HG03280 (cell line): ENCODE measurements around the gene KHDC1L.
"Not testable (repeated sequence)": the region's sequence is repeated elsewhere in the genome, so short reads cannot be mapped to it uniquely, and the experiment has no call there.

Source experiments
- ATAC-seq: cut with Tn5 transposase; IDR thresholded peaks from one replicate; pipeline ENCODE4 v1.9.1; 2021; ENCODE audit warnings: mild to moderate bottlenecking, moderate library complexity; ENCODE audit not compliant: unreplicated experiment

KHDC1L gene

DNA sequence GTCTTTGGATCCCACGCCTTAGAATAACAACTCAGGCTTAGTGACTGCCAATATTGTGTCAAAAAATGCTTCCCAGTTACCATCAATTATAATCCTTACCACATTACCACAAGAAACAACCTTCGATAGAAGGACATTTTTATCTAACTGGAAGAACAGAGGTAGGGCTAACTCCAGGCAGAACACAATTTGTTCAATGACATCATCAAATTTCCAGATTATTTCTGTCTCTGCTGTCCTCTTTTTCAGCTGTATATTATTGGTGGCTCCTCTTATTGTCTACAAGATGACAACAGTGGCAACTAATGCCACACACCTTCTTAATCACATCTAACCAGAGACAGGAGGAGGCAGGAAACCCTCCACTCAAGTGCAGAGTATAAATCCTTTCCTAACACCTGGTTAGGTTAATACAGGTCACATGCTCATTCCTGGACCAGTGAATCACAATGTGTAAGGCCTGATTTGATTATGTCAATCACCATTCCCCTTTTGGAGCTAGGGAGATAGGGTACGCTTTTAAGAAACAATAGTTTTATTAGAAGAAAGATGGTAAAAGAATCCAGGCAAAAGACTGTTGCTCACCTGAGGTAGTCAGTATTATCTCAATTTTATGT lies 18.0 kb downstream of the KHDC1L start:
- ATAC-seq: no peak

DNA sequence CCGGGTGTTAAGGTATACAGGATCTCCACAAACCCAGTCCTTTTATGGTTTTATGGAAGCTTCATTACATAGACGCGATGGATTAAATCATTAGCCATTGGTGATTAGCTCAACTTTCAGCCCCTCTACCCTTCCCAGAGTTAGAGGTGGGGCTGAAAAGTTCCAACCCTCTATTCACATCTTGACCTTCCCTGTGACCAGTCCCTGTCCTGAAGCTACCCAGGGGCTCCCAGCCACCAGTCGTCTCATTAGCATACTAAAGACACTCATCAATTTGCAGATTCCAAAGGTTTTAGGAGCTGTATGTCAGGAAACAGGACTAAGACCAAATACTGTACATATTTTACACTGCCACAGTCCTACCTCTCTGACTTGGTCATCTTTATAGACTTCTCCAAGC lies 21.0 kb downstream of the KHDC1L start:
- ATAC-seq: no peak

DNA sequence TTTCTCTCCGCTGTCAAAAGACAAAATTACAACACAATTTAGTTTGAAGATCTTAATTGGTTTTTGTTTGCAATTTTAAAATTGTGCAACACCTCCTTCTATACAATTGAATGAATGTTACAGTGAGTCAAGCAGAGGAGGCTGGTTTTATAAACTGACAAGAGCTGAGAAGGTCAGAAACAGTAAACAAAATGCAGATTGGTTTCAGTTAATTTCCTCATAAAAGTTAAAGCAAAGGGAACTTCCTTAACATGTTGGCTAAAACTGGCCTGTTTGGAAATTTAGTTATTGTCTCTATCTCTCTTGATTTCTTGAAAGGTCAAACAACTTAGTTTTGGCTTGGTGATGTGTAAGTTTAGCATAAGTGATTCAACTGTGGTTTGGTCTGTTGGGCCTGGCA lies 22.2 kb downstream of the KHDC1L start:
- ATAC-seq: no peak

DNA sequence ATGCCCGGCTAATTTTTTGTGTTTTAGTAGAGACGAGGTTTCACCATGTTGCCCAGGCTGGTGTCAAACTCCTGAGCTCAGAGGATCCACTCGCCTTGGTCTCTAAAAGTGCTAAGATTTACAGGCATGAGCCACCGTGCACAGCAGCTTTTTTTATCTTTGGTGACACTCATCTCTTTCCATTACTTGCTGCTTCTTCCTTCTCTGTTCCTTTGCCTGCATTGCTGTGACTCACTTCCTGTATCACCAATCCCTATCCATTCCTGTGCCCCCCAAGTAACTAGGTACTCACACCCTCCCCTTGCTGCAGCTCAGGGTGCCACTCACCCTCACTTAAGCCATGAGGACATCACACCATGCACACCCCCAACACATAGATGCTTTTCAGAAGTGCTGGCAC lies 24.6 kb downstream of the KHDC1L start:
- ATAC-seq: no peak

DNA sequence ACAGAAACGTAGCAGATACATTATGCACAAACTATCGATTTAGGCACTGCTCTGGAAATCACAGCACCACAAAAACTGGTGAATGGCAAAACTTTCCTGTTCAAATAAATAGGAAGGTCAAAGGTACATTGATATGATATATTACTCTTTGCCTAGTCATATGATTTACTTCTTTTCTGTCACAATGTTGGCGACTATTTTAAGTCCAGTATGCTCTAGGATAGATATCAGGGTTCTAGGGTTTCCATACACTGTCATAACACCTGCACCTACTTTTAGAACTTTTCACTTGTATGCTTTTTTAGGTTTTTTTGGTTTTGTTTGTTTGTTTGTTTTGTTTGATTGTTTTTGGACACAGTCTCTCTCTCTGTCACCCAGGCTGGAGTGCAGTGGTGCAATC lies 25.0 kb downstream of the KHDC1L start:
- no peak for ATAC-seq

DNA sequence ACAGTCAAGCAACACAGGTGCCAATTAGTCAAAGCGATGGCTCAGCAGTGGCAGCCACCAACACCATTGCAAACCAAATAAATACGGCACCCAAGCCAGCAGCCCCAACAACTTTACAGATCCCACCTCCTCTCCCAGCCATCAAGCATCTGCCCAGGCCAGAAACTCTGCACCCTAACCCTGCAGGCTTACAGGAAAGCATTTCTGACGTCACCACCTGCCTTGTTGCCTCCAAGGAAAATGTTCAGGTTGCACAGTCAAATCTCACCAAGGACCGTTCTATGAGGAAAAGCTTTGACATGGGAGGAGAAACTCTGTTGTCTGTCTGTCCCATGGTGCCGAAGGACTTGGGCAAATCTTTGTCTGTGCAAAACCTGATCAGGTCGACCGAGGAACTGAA lies 30.6 kb downstream of the KHDC1L start:
- no peak for ATAC-seq

DNA sequence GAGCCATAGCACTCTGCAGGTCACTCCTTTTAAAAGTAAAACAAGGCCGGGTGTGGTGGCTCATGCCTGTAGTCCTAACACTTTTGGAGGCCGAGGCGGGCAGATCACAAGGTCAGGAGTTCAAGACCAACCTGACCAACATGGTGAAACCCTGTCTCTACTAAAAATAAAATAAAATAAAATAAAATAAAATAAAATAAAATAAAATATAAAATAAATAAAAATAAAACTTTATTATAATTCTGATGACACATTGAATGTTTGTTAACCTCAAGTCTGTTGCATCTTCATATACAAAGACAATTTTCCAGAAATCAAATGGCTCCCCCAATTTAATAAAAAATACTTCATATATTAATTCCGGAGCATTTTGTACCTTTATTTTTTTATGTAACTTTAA lies 32.0 kb downstream of the KHDC1L start:
- not testable (repeated sequence) for ATAC-seq

DNA sequence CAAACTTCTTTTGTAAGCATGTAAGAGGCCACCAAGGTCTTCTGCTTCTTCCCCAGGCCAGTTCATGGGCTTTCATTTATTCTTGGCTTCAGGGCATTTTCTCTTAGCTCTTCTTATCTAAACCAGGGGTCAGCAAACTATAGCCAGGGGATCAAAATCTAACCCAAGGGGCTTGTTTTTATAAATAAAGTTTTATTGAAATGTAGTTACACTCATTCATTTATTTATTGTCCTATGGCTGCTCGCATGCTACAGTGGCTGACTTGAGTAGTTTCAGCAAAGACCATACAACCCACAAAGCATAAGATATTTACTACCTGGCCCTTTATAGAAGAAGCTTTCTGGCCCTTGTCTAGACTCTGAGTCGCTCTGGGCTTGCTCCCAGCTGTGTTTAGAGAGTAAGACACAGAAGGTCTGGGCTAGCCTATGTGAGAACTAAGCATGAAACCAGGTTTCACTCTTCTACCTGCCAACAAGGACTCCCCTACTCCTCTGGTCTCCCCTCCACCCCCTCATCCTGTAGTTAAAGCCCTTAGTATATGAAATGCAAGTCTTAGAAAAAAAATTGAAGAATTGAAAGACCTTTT lies 43.2 kb downstream of the KHDC1L start:
- peak; percentile 61 for ATAC-seq

DNA sequence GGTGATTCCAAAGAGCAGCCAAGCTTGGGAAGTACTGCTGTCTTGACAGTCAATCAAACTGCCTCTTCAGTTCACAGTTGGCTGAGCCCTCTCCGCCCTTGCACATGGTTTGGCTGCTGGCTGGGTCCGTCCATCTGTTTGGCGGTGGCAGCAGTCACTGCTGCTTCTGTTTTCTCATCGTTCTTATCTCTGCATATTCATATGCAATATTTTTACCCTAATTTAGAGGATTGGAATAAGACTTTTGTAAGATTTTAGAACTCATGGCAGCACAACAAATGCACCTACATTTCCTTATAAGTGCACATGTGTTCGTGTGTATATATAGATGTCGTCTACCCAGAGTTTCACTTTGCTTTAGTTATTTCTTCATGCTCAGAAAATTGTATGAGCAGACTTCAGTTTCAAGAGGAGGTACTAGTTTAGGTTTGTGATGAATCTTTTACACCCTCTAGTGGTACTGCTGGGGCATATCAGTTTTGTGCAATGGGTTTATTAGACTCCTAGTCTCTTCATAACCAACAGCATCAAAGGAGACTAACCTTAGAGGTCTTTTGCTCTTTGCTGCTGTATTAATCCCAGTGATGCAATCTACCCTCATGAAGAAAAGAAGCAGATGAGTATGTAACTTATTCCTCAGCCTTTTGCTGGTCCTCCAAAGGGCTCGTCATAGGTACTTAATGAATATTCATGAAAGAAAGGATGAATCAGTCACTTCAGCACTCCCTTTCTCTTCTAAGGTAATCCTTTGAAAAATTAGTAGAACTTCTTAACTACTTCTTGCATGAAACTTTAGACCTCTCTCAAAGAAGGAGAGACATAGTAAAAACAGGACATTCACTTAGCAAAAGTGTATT lies 44.3 kb downstream of the KHDC1L start:
- peak; percentile 82 for ATAC-seq

DNA sequence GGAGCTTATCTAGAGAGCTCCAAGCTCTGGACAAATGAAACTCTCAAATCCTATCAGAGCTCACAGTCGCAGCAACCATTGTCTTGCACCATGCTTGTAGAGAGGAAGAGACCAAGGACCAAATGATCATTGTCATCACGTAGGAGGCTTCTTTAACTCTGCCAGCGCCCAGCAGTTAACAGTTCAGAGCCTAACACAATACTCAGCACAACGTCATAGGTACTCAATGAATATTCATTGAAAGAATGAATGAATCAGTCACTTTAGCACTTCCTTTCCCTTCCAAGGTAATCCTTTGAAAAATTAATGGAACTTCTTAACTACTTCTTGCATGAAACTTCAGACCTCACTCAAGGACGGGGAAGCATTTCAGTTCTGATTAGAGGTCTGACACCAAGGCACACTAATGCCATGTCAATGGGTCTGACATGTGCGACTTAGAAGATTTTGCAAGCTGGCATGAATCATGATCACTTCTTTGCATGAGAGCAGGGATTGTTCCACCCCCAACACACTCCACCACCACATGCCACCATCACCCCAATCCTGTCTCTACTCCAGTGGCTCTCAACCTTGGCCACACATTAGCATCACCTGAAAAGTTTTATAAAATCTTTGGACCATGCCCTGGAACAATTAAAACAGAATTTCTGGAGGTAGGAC lies 45.1 kb downstream of the KHDC1L start:
- ATAC-seq: no peak

DNA sequence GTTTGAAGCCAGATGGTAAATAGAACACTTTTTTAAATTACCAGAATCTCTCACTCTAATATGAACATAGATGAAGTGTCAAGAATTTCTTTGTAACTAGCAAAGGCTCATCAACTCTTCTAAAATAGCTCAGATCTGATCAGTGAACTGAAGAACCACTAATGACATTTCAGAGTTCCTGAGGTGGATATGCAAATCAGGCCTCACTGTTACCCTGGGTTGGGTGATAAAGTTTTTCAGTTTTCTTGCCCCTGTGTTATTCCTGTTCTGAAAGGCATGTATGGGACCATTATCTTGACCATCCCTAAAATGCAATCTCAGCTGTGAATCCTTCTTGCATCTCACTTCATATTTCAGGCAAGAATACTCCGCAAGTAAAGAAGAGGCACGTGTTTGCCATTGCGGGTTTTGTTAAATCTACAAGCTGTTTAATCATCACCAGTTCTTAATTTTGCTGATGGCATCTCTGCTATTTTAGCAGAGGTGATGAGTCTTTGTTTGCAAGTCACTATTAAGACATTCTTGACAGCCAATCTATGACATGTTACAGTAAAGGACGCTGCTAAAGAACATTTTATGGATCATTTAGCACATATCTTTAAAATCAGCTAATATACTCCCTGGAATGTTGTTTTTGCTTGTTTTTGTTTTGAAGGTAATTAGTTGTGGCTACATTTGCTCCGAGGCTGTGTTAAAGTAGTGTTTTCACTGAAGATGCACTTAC lies 47.9 kb downstream of the KHDC1L start:
- ATAC-seq: peak; percentile 43

DNA sequence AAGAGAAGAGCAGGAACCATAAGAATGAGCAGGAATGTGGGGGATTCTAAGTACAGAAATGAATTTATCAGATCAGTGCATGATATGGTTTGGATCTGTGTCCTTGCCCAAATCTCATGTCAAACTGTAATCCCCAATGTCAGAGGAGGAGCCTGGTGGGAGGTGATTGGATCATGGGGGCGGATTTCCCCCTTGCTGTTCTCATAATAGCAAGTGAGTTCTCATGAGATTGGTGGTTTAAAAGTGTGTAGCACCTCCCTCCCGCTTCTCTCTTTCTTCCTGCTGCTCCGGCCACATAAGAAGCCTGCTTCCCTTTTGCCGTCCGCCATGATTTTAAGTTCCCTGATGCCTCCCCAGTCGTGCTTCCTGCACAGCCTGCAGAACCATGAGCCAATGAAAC lies 49.2 kb downstream of the KHDC1L start:
- no peak for ATAC-seq

DNA sequence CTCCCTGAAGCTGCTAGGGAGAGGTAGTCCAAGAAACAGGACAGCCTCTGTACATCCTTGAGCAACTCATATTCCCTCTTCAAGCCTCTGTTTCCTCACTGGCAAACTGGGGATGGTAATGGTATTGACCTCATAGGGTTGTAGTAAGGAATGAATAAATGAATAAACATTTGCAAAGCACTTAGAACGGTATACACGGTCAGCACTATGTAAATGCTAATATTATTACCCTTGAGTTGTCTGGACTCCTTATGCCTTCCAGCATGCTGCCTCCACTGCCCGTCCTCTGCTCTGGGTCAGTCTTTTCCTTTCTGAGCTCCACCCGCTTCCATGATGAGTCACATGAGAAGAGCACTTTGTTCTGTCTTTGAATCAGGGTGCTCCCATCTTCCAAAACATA lies 50.6 kb downstream of the KHDC1L start:
- ATAC-seq: no peak
